ENCODE data around the gene LRRC27.
"Not testable (repeated sequence)": the region's sequence is repeated elsewhere in the genome, so short reads cannot be mapped to it uniquely, and the experiment has no call there.

Gene LRRC27

DNA sequence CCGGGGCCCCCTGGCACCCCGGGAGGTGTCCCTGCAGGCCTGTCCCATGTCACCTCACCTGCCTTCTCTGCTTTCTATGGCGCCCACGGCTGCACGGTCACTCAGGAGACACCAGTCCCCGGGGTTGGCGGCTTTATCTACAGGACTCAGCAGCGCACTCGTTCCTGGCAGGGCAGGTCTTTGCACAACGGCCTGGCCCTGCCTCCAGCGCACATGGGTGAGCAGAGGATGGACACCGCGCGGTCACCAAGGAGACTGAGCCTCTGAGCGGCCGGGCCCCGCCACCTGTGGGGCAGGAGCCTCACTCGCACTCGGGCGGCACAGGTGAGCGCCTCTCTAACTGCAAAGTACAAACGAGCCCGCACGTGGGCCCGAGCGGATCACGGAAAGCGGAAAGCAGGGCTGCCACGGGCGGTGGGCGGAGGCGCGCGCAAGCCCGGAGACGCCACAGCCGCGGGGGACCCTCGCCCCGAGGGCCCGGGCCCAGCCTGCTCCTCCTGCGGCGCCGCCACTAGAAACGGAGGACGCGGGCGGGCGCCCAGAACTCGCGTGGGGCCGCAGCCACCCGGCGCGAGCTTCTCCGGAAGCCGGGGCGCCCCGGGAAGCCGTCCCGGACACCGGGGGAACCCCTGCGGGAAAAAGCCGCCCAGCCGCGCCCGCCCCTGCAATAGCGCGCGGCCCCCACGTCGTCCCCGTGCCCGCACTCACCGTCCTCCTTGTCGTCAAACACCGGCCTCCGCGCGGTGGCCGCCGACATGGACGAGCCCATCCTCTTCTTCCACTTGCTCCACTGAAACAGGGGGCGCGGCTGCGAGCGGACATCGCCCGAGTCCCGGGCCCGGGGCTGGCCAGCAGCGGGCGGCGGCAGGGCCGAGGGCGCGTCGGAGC is 24.9 kb upstream of the LRRC27 start:
- no peaks in the 10 kb centered on the region for H3K9me3 Mint-ChIP-seq
- peaks cover 2% of the 10 kb centered on the region for H3K27me3 Mint-ChIP-seq
- H3K4me3 Mint-ChIP-seq: peak overlapping the region; percentile 87
- DNase-seq (ENCODE audit: low spot score in 2 of 2) (peak; percentile 16 to 45), ATAC-seq (ENCODE audit: low read depth) (peak; percentile 6)
- no peak overlapping the region for H3K27ac Mint-ChIP-seq
- no peaks in the 10 kb centered on the region for H3K36me3 Mint-ChIP-seq
- peaks cover 5% of the 10 kb centered on the region for H3K4me1 Mint-ChIP-seq

DNA sequence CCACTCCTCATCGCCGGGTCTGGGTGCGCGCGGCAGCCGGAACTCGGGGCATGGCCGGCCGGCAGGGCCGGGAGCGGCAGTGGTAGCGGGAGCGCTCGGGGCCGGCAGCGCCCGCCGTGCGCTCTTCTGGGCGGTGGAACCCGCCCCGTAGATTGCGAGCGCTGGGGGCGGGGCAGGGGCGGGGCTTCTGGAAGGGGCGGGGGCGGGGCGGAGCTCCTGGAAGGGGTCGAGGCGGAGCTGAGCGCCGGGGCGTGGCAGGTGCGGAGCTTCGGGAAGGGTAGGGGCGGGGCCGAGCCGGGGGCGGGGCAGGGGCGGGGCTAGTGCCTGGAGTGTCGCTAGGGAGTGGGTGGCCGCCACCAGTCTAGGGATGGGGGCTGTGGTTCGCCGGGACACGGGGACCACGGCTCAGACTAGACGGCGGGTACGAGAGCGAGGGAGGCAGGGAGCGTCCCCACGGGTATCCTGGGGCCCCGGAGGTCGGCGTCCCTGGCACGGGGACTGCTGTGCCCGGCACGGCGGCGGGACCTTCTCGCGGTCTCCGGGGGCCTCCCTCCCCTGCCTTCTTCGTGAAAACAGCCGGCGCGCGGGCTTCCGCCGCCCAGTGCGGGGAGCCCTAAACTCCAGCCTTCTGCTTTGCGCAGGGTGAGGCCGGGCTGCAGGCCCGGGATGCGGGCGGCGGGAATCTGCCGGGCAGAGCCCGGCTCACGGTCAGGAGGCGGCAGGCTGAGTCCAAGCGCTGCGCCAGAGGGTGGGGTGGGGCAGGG is 24.0 kb upstream of the LRRC27 start, which contains the start of gene STK32C:
TSS of gene STK32C (minus strand) at position 128 of the 764 bp plus-strand sequence. CDS start at position 11, 117 bp downstream.
- peaks cover 2% of the 10 kb centered on the region for H3K27me3 Mint-ChIP-seq
- H3K9me3 Mint-ChIP-seq: no peaks in the 10 kb centered on the region
- peak; percentile 86 for ATAC-seq (ENCODE audit: low read depth)

GRCh38 chr10:132308587-132309470 is 23.2 kb upstream of the LRRC27 start:
- peaks cover 6% of the 10 kb centered on the region for H3K27me3 Mint-ChIP-seq
- peaks cover 5% of the 10 kb centered on the region for H3K4me1 Mint-ChIP-seq
- no peak overlapping the region for H3K27ac Mint-ChIP-seq
- DNase-seq (ENCODE audit: low spot score in 2 of 2): no peak
- peak overlapping the region; percentile 81 for H3K4me3 Mint-ChIP-seq
- H3K36me3 Mint-ChIP-seq: peaks cover 4% of the 10 kb centered on the region
- no peaks in the 10 kb centered on the region for H3K9me3 Mint-ChIP-seq
- ATAC-seq (ENCODE audit: low read depth): no peak

More for the DNA sequence above, 24.0 kb upstream of the LRRC27 start, which contains the start of gene STK32C:
- Mint-ChIP-seq H3K27ac (no peak within 1 kb of the TSS), H3K4me3 (peak within 1 kb of the TSS; percentile 87), H3K36me3 (no peaks in the 10 kb centered on the region), H3K4me1 (peaks cover 5% of the 10 kb centered on the region)
- DNase-seq (ENCODE audit: low spot score in 2 of 2): peak; percentile 74 to 80

DNA sequence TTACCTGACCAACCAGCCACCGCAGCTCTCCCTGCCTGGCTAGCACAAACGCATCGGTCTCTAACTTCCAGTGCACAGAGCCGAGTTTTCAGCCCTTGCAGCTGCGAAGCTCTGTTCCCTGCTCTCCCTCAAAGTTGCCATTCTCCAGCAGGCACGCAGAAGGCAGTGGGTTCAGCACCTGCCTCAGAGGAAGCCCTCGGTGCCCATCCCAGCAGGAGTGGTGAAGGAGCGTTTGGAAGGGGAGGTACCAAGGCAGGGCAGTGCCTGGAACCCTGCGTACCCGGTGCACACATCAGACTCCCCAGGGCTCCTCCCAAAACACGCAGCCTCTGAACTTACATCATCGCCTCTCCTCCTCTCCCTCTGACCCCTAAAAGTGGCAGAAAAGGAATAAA is 22.5 kb upstream of the LRRC27 start:
- Mint-ChIP-seq H3K4me3 (peak overlapping the region; percentile 81), H3K27ac (no peak overlapping the region), H3K36me3 (peaks cover 4% of the 10 kb centered on the region), H3K27me3 (peaks cover 6% of the 10 kb centered on the region), H3K9me3 (peaks cover 3% of the 10 kb centered on the region), H3K4me1 (peaks cover 5% of the 10 kb centered on the region)
- ATAC-seq (ENCODE audit: low read depth) (no peak), DNase-seq (ENCODE audit: low spot score in 2 of 2) (no peak)

- Mint-ChIP-seq H3K27ac (no peak overlapping the region), H3K9me3 (peaks cover 3% of the 10 kb centered on the region), H3K27me3 (peaks cover 6% of the 10 kb centered on the region), H3K4me1 (peaks cover 5% of the 10 kb centered on the region), H3K4me3 (no peak overlapping the region), H3K36me3 (peaks cover 4% of the 10 kb centered on the region)
- DNase-seq (ENCODE audit: low spot score in 2 of 2) (no peak), ATAC-seq (ENCODE audit: low read depth) (no peak)
Observed at GRCh38 chr10:132309879-132310591, 22.0 kb upstream of the LRRC27 start.

- ATAC-seq (ENCODE audit: low read depth) (no peak), DNase-seq (ENCODE audit: low spot score in 2 of 2) (no peak)
- H3K4me1 Mint-ChIP-seq: peaks cover 5% of the 10 kb centered on the region
- peaks cover 3% of the 10 kb centered on the region for H3K9me3 Mint-ChIP-seq
- H3K27me3 Mint-ChIP-seq: peaks cover 6% of the 10 kb centered on the region
- H3K4me3 Mint-ChIP-seq: no peak overlapping the region
- peaks cover 4% of the 10 kb centered on the region for H3K36me3 Mint-ChIP-seq
- no peak overlapping the region for H3K27ac Mint-ChIP-seq
Observed at GRCh38 chr10:132310701-132311337, 21.2 kb upstream of the LRRC27 start.

- Mint-ChIP-seq H3K4me3 (no peak overlapping the region), H3K27ac (no peak overlapping the region), H3K9me3 (peaks cover 3% of the 10 kb centered on the region), H3K4me1 (peaks cover 5% of the 10 kb centered on the region), H3K36me3 (peaks cover 4% of the 10 kb centered on the region), H3K27me3 (peaks cover 4% of the 10 kb centered on the region)
- ATAC-seq (ENCODE audit: low read depth) (no peak), DNase-seq (ENCODE audit: low spot score in 2 of 2) (no peak)
Observed at GRCh38 chr10:132311338-132311939, 20.6 kb upstream of the LRRC27 start.

DNA sequence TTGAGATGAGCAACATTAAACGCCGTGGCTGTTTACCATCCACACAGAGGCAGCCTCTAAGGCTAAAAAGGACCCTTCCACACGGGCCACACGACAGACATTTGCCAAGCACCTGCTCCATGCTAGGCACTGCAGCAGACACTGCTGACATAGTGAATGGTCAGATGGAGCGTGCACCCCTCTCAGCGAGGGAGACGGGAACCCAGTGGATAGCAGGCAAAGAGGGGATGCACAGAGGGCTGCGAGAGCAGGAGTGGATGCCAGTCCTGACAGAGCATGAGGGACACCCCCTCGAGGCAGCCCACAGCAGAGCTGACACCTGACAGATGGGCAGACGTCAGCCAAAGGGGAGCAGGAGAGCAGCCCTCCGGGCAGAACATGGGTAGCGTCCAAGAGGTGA is 18.7 kb upstream of the LRRC27 start:
- H3K4me3 Mint-ChIP-seq: no peak overlapping the region
- no peak overlapping the region for H3K27ac Mint-ChIP-seq
- H3K36me3 Mint-ChIP-seq: peaks cover 4% of the 10 kb centered on the region
- ATAC-seq (ENCODE audit: low read depth): no peak
- H3K27me3 Mint-ChIP-seq: peaks cover 4% of the 10 kb centered on the region
- H3K9me3 Mint-ChIP-seq: peaks cover 3% of the 10 kb centered on the region
- H3K4me1 Mint-ChIP-seq: peaks cover 2% of the 10 kb centered on the region
- DNase-seq (ENCODE audit: low spot score in 2 of 2): no peak

GRCh38 chr10:132313865-132314264 is 18.1 kb upstream of the LRRC27 start:
- DNase-seq (ENCODE audit: low spot score in 2 of 2): no peak
- Mint-ChIP-seq H3K4me1 (peaks cover 2% of the 10 kb centered on the region), H3K27ac (no peak overlapping the region), H3K36me3 (peaks cover 4% of the 10 kb centered on the region), H3K27me3 (peaks cover 4% of the 10 kb centered on the region), H3K4me3 (no peak overlapping the region), H3K9me3 (peaks cover 3% of the 10 kb centered on the region)
- no peak for ATAC-seq (ENCODE audit: low read depth)

- Mint-ChIP-seq H3K4me3 (no peak overlapping the region), H3K27me3 (peaks cover 4% of the 10 kb centered on the region), H3K4me1 (no peaks in the 10 kb centered on the region), H3K27ac (no peak overlapping the region), H3K9me3 (peaks cover 3% of the 10 kb centered on the region), H3K36me3 (peaks cover 4% of the 10 kb centered on the region)
- DNase-seq (ENCODE audit: low spot score in 2 of 2) (no peak), ATAC-seq (ENCODE audit: low read depth) (no peak)
Observed at GRCh38 chr10:132314336-132314735, 17.7 kb upstream of the LRRC27 start.

DNA sequence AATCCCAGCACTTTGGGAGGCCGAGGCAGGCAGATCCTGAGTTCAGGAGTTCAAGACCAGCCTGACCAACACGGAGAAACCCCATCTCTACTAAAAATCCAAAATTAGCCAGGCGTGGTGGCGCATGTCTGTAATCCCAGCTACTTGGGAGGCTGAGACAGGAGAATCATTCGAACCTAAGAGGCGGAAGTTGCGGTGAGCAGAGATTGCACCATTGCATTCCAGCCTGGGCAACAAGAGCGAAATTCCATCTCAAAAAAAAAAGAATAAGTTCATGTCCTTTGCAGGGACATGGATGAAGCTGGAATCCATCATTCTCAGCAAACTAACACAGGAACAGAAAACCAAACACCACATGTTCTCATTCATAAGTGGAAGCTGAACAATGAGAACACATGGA is 17.1 kb upstream of the LRRC27 start:
- H3K27ac Mint-ChIP-seq; ATAC-seq (ENCODE audit: low read depth); H3K9me3 Mint-ChIP-seq; DNase-seq (ENCODE audit: low spot score in 2 of 2); H3K4me3 Mint-ChIP-seq; H3K27me3 Mint-ChIP-seq; H3K4me1 Mint-ChIP-seq; H3K36me3 Mint-ChIP-seq: not testable (repeated sequence)

GRCh38 chr10:132316133-132316532 is 15.9 kb upstream of the LRRC27 start:
- ATAC-seq (ENCODE audit: low read depth) (no peak), DNase-seq (ENCODE audit: low spot score in 2 of 2) (no peak)
- H3K27ac Mint-ChIP-seq: no peak overlapping the region
- peaks cover 2% of the 10 kb centered on the region for H3K4me1 Mint-ChIP-seq
- peaks cover 4% of the 10 kb centered on the region for H3K36me3 Mint-ChIP-seq
- H3K4me3 Mint-ChIP-seq: no peak overlapping the region
- peaks cover 3% of the 10 kb centered on the region for H3K9me3 Mint-ChIP-seq
- H3K27me3 Mint-ChIP-seq: peaks cover 4% of the 10 kb centered on the region
